ENCODE results near the gene PPP1R18. TPM values are rescaled to one million over a fixed set of nuclear protein-coding genes. Genes with fewer than 3 reads are reported as not detected.
"Not testable (repeated sequence)": the region's sequence is repeated elsewhere in the genome, so short reads cannot be mapped to it uniquely, and the experiment has no call there.

PPP1R18 gene
- total RNA-seq, 1 donor: 56.6 TPM

DNA sequence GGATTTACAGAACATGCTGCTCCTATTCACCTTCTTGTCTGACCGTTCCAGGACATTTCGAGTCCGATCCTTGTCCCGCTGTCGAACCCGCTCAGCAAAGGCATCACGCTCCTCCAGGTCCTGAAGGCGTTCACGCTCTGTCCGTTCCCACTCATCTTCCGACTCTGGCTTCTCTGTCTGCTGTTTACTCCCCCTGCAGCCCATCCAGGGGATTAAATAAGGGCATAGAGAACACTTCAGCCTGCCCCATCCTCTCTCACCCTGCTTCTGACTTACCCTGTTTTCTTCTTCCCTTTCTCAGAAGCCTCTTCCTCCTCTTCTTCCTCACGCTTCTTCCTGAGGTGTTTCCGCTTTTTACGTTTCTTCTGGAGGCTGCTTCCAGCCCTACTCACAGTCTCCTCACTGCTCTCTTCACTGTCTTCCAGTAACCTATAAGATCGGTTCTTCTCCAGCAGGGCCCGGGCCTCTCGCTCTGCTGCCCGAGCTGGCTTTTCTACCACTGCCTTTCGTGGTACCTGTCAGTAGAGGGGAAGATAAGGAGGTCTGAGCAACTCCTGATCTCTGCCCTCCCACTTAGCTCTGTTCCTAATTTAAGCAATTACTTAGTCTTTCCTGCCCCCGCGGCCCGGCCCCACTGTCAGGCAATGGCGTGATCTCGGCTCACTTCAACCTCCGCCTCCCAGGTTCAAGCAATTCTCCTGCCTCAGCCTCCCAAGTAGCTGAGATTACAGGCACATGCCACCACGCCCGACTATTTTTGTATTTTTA lies 15.5 kb downstream of the PPP1R18 start:
- no peak overlapping the region for H3K4me3 ChIP-seq (ENCODE audit: low read depth, low read length)
- TF ChIP-seq, protein P1, sequence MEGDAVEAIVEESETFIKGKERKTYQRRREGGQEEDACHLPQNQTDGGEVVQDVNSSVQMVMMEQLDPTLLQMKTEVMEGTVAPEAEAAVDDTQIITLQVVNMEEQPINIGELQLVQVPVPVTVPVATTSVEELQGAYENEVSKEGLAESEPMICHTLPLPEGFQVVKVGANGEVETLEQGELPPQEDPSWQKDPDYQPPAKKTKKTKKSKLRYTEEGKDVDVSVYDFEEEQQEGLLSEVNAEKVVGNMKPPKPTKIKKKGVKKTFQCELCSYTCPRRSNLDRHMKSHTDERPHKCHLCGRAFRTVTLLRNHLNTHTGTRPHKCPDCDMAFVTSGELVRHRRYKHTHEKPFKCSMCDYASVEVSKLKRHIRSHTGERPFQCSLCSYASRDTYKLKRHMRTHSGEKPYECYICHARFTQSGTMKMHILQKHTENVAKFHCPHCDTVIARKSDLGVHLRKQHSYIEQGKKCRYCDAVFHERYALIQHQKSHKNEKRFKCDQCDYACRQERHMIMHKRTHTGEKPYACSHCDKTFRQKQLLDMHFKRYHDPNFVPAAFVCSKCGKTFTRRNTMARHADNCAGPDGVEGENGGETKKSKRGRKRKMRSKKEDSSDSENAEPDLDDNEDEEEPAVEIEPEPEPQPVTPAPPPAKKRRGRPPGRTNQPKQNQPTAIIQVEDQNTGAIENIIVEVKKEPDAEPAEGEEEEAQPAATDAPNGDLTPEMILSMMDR (IDR thresholded peaks at IDR 0.05; ENCODE audit: insufficient read depth, low read depth, low read length): peak; percentile 28
- DNase-seq (ENCODE audit: low read depth): no peak

DNA sequence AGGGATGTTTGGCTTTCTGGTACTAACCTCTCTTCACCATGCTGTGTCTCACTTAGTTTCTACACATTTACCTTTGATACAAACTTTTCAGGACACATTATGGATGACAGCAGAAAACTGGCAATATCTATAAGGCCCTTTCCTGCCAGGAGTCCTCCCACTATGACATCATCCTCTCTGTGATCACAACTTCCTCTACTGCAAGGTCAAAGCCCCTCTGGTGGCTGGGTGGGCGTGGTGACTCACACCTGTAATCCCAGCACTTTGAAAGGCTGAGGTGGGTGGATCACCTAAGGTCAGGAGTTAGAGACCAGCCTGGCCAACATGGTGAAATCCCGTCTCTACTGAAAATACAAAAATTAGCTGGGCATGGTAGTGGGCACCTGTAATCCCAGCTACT lies 20.1 kb downstream of the PPP1R18 start:
- not testable (repeated sequence) for H3K4me3 ChIP-seq (ENCODE audit: low read depth, low read length); DNase-seq (ENCODE audit: low read depth)

DNA sequence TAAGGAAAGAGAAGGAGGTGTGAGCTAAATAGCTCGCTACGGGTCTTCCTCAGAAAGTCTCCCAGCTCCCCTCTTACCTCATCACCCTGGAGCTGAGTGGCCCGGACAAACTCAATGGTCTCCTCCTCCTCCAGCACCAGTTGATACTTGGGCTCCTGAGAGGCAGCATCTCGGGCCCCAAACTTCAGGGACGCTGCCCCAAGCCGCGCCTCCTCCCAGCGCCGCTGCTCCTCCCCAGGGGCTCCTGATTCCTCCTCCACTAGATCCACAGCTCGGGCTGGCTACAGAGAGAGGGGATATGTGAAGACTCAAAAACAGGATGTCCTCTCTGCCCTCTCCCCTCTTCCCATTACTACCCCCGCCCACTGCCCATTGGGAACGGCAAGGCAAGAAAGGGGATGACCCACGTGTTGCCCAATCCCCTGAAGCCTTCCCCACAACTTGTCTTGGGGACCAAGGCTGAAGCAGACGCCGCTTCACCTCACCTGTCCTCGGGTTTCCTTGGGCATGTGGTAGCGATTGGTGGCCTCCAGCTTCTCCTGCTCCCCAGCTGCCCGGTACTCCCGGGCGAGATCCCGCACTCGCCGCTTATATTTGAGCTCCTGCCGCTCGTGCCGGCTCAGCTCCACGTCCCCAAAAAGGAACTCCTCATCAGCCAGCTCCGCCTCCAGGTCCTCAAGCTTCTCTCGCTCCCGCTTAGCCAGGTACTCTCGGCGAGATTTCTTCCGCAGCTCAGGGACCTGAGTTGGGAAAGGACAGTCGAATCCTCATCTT lies 21.3 kb downstream of the PPP1R18 start:
- no peak overlapping the region for H3K4me3 ChIP-seq (ENCODE audit: low read depth, low read length)
- TF ChIP-seq, protein P1 (IDR thresholded peaks at IDR 0.05; ENCODE audit: insufficient read depth, low read depth, low read length): no peak
- no peak for DNase-seq (ENCODE audit: low read depth)

DNA sequence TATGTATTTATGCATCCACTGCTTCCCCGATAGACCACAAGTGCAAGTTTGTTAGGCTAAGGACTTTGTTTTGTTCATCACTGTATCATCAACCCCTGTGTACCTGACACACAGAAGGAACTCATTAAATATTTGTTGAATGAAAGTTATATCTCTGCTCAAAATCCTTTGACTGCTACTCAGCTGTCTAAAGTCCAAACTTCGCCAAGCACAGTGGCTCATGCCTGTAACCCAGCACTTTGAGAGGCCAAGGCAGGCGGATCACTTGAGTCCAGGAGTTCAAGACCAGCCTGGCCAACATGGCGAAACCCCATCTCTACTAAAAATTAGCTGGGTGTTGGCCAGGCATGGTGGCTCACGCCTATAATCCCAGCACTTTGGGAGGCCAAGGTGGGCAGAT lies 28.5 kb downstream of the PPP1R18 start:
- not testable (repeated sequence) for H3K4me3 ChIP-seq (ENCODE audit: low read depth, low read length); DNase-seq (ENCODE audit: low read depth)

DNA sequence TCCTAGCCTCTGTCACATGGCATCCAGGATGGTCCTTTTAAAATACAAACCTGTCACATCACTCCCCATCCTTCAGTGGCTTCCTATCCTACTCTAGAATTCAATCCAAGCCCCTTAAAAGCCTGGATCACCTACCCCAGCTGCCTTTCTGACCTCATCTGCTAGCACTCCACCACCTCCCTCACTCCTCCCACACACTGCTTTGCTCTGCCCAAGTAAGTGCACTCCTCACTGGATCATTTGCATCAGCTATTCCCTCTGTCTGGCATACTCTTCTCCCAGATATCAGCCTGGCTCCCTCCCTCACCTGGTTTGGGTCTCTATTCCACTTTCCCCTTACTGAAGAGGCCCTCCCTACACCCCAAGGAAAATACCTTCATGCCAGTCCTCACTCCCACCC lies 29.0 kb downstream of the PPP1R18 start:
- DNase-seq (ENCODE audit: low read depth): no peak
- no peak overlapping the region for H3K4me3 ChIP-seq (ENCODE audit: low read depth, low read length)
- TF ChIP-seq, protein P1 (IDR thresholded peaks at IDR 0.05; ENCODE audit: insufficient read depth, low read depth, low read length): no peak

DNA sequence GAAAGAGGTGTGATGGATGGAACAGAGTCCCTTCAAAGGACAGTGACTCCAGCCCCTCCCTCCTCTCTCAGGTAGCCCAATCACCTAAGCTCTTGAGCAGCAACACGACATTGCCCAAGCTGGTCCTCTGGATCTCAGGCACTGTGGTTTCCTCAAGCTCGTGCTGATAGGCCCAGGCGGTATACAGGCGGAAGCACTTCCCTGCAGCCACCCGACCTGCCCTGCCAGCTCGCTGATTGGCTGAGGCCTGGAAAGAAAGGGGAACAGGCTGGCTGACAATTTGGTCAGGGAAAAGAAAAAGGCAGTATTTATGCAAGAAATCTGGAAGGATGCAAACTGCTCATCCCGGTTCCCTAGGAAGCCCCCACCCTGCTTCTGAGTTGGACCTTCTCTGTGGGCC lies 29.9 kb downstream of the PPP1R18 start:
- TF ChIP-seq, protein P1 (IDR thresholded peaks at IDR 0.05; ENCODE audit: insufficient read depth, low read depth, low read length): no peak
- no peak for DNase-seq (ENCODE audit: low read depth)
- no peak overlapping the region for H3K4me3 ChIP-seq (ENCODE audit: low read depth, low read length)

DNA sequence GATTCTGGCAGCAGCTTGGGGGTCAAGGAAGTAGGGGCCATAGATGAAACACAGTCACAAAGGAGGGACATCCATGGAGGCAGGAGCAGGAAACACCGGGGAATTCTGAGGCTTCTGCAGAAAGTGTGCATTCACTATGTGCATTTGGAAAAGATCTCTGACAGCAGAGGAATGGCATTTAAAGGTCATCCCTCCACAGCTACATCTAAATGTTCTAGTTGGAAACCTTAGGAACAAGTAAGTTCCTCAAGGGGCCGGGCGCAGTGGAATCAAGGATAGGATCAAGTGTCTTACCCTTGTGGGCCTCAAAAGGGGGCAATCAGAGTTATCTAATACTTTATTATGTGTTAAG lies 30.7 kb downstream of the PPP1R18 start:
- TF ChIP-seq, protein P1 (IDR thresholded peaks at IDR 0.05; ENCODE audit: insufficient read depth, low read depth, low read length): no peak
- no peak overlapping the region for H3K4me3 ChIP-seq (ENCODE audit: low read depth, low read length)
- no peak for DNase-seq (ENCODE audit: low read depth)
